GM12874 (cell line): ENCODE data around the gene KCNMA1.
A peak's percentile ranks its signal among the peaks of the same experiment; 100 is the strongest.

ENCODE experiments used
- CTCF ChIP-seq: IDR thresholded peaks from 2 replicates; pipeline ENCODE4 v1.5.1; 2011; ENCODE audit warnings: low read depth, mild to moderate bottlenecking, control low read depth, low read length, moderate library complexity; ENCODE audit not compliant: insufficient read depth

The KCNMA1 gene

GRCh38 chr10:77431980-77432797 lies 205.4 kb downstream of the KCNMA1 start:
- TF ChIP-seq CTCF: no peak

- no peak for TF ChIP-seq CTCF
Measured at GRCh38 chr10:77431209-77431611, 206.4 kb downstream of the KCNMA1 start.

GRCh38 chr10:77430530-77430929 lies 207.1 kb downstream of the KCNMA1 start:
- no peak for TF ChIP-seq CTCF

- TF ChIP-seq CTCF: peak; percentile 46
Measured at GRCh38 chr10:77428691-77429395, 208.8 kb downstream of the KCNMA1 start.

- TF ChIP-seq CTCF: no peak
Measured at GRCh38 chr10:77424257-77424656, 213.4 kb downstream of the KCNMA1 start.

- no peak for TF ChIP-seq CTCF
Measured at GRCh38 chr10:77422491-77423338, 214.9 kb downstream of the KCNMA1 start.

- TF ChIP-seq CTCF: no peak
Measured at GRCh38 chr10:77421591-77421990, 216.0 kb downstream of the KCNMA1 start.
